Thoracic aorta (tissue), 2 donors: ENCODE measurements around the gene GMPR2. TPM values are rescaled to one million over a fixed set of nuclear protein-coding genes. Genes with fewer than 3 reads are reported as not detected.

Experiments used
- ATAC-seq: fragments of 150-250 bp; one replicate; pipeline ENCODE4 v1.8.0; 2017; ENCODE audit warnings: low read depth; ENCODE audit not compliant: insufficient number of reproducible peaks, low FRiP score
- DNase-seq: peaks from one replicate; pipeline ENCODE4 v3.0.0-alpha.2; 2020; ENCODE audit warnings: low spot score
- H3K27ac ChIP-seq, 2 donors: fragments of 200-600 bp; sonication (generic); 1 replicate in 1 of 2; 2 replicates in 1 of 2; pipeline ENCODE4 v1.5.1; 2016; ENCODE audit warnings: mild to moderate bottlenecking in 2 of 2, moderate library complexity in 2 of 2
- H3K27me3 ChIP-seq: fragments of 200-600 bp; sonication (generic); replicated peaks from 2 replicates; pipeline ENCODE4 v1.6.0; 2016; ENCODE audit warnings: mild to moderate bottlenecking; ENCODE audit not compliant: insufficient read depth
- H3K36me3 ChIP-seq: fragments of 200-600 bp; sonication (generic); one replicate; pipeline ENCODE4 v1.5.1; 2016
- H3K4me1 ChIP-seq, 2 donors: fragments of 200-600 bp; sonication (generic); 1 replicate in 1 of 2; 2 replicates in 1 of 2; pipeline versions ENCODE4 v1.5.1 to v1.6.0; 2016; ENCODE audit warnings: low read depth in 2 of 2, mild to moderate bottlenecking in 1 of 2; ENCODE audit not compliant: control insufficient read depth in 1 of 2
- H3K4me3 ChIP-seq: fragments of 200-600 bp; sonication (generic); 2 replicates; pipeline ENCODE4 v1.5.1; 2016; ENCODE audit warnings: mild to moderate bottlenecking
- H3K9me3 ChIP-seq: fragments of 200-600 bp; sonication (generic); 2 replicates; pipeline ENCODE4 v1.5.1; 2016
- total RNA-seq, 2 donors: library from RNA; depleted of rRNA; stranded (reverse); fragments of >200 nt; gene quantifications; one replicate each; pipeline versions ENCODE4 v1.1.0 to v1.2.3, GENCODE V29; 2016
- TF ChIP-seq, protein P1 (sequence below): fragments of 200-600 bp; sonication (generic); IDR thresholded peaks from one replicate; pipeline ENCODE4 v1.5.1; 2019; ENCODE audit warnings: antibody characterized with exemption

The GMPR2 gene
- total RNA-seq, 2 donors from 2014 or later, result 39.2 to 51.3 TPM

DNA sequence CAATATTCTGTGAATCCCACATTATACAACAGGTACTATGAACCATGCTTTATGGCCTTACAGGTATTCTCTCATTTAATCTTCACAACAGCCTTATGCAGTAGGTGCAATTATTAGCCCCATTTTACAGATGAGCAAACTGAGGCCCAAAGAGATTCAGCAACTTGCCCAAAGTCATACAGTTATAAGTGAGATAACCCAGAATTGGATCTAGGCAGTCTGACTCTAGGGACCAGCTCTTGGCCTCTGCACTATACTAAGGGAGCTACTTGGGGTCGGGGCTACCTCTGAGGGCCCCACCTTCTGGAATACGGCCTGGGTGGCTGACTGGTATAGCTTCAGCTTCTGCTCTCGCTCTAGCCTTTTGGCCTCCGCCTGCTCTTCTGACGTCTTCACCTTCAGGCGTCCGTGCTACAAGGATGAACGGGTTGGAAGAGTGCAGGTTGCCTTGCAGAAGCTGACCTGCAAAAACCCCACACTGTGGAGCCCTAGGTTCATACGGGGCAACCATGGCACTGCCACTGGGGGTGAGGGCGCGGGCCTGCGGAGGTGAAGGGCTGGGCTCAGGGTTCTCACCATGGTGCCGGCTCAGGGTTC, 37.9 kb downstream of the GMPR2 start:
- Histone ChIP-seq H3K4me3 (peak overlapping the region; percentile 79), H3K9me3 (no peaks in the 10 kb centered on the region), H3K27ac (peak overlapping the region; percentile 94 to 95), H3K27me3 (no peaks in the 10 kb centered on the region), H3K36me3 (peaks cover 9% of the 10 kb centered on the region), H3K4me1 (peaks cover 3 to 9% of the 10 kb centered on the region in 2 donors)
- TF ChIP-seq, protein P1, sequence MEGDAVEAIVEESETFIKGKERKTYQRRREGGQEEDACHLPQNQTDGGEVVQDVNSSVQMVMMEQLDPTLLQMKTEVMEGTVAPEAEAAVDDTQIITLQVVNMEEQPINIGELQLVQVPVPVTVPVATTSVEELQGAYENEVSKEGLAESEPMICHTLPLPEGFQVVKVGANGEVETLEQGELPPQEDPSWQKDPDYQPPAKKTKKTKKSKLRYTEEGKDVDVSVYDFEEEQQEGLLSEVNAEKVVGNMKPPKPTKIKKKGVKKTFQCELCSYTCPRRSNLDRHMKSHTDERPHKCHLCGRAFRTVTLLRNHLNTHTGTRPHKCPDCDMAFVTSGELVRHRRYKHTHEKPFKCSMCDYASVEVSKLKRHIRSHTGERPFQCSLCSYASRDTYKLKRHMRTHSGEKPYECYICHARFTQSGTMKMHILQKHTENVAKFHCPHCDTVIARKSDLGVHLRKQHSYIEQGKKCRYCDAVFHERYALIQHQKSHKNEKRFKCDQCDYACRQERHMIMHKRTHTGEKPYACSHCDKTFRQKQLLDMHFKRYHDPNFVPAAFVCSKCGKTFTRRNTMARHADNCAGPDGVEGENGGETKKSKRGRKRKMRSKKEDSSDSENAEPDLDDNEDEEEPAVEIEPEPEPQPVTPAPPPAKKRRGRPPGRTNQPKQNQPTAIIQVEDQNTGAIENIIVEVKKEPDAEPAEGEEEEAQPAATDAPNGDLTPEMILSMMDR, result no peak
- ATAC-seq, result no peak
- DNase-seq, result no peak

DNA sequence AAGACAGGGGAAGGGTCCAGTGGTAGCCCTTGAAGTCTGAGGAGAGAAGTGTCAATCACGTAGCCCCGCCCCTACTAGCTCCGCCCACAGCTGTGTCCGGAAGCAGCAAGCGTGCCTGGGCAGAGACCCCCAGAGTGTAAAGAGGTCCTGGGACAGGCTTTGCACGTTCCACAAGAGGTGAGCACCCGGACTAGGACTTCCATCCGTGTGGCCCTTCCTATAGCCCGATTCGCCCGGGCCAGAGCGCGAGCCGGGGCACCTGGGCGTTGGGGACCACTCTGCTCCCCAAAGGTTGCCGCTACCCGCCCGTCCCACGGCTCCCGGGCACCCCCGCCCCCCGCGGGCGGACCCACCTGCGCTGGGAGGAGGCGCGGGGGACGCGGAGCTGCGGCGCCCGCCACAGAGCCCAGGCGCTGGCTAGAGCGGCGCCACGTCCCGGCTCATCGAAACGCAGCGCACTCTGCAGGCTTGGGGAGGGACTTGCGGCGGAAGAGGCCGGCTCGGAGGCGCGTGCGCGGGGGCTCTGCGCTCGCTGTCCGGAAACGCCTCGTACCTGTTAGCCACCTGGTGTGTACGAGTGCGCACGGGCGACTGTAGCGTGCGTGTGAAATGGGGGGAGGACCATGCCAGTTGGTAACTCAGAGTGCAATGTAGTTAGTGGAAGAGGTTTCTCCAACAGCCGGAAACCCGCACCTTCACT, 38.6 kb downstream of the GMPR2 start, which contains the start of gene RABGGTA:
TSS of gene RABGGTA (minus strand) at position 464 of the 700 bp plus-strand sequence. CDS start 482 bp downstream, outside the sequence.
- ATAC-seq (peak; percentile 67), DNase-seq (peak; percentile 21)
- peaks cover 3 to 9% of the 10 kb centered on the region in 2 donors for H3K4me1 ChIP-seq
- H3K9me3 ChIP-seq, result no peaks in the 10 kb centered on the region
- H3K27ac ChIP-seq, result peak within 1 kb of the TSS; percentile 94 to 95
- TF ChIP-seq, protein P1, result peak; percentile 61
- H3K36me3 ChIP-seq, result peaks cover 7% of the 10 kb centered on the region
- peak within 1 kb of the TSS; percentile 79 for H3K4me3 ChIP-seq
- no peaks in the 10 kb centered on the region for H3K27me3 ChIP-seq

GRCh38 chr14:24271834-24272263, 39.1 kb downstream of the GMPR2 start:
- H3K27me3 ChIP-seq, result no peaks in the 10 kb centered on the region
- ATAC-seq, result no peak
- DNase-seq, result no peak
- H3K9me3 ChIP-seq, result no peaks in the 10 kb centered on the region
- peaks cover 3 to 9% of the 10 kb centered on the region in 2 donors for H3K4me1 ChIP-seq
- peaks cover under 1% of the 10 kb centered on the region for H3K36me3 ChIP-seq
- H3K27ac ChIP-seq, result peak overlapping the region; percentile 94 to 95
- peak overlapping the region; percentile 79 for H3K4me3 ChIP-seq
- TF ChIP-seq, protein P1, result no peak

GRCh38 chr14:24272467-24272866, 39.7 kb downstream of the GMPR2 start:
- no peaks in the 10 kb centered on the region for H3K9me3 ChIP-seq
- no peaks in the 10 kb centered on the region for H3K36me3 ChIP-seq
- TF ChIP-seq, protein P1, result no peak
- DNase-seq, result no peak
- H3K27ac ChIP-seq, result no peak overlapping the region
- peaks cover 3 to 9% of the 10 kb centered on the region in 2 donors for H3K4me1 ChIP-seq
- H3K27me3 ChIP-seq, result no peaks in the 10 kb centered on the region
- no peak overlapping the region for H3K4me3 ChIP-seq
- ATAC-seq, result no peak

- Histone ChIP-seq H3K27me3 (no peaks in the 10 kb centered on the region), H3K27ac (peak overlapping the region in 1 of 2 donors; percentile 6), H3K4me3 (no peak overlapping the region), H3K36me3 (no peaks in the 10 kb centered on the region), H3K9me3 (no peaks in the 10 kb centered on the region), H3K4me1 (peaks cover 3 to 9% of the 10 kb centered on the region in 2 donors)
- DNase-seq, result no peak
- TF ChIP-seq, protein P1, result no peak
- ATAC-seq, result no peak
Measured at GRCh38 chr14:24273422-24273998, 40.8 kb downstream of the GMPR2 start.
